Thyroid gland (tissue), 4 donors: ENCODE results near the gene GCK.

ENCODE experiments used
- CTCF ChIP-seq, 6 experiments: fragments of 200-600 bp in 3 of 6; fragments of 450-650 bp in 3 of 6; sonication (generic) in 3 of 6; IDR thresholded peaks; one replicate each; pipeline ENCODE4 v1.5.1; 2016 to 2019; ENCODE audit warnings: antibody characterized with exemption in 6 of 6, mild to moderate bottlenecking in 2 of 6, inconsistent platforms in 1 of 6, moderate library complexity in 1 of 6
- POLR2A ChIP-seq, 2 donors: fragments of 450-650 bp; IDR thresholded peaks; one replicate each; pipeline ENCODE4 v1.6.1; 2017; ENCODE audit warnings: antibody characterized with exemption in 2 of 2, mild to moderate bottlenecking in 2 of 2, moderate library complexity in 1 of 2

- TF ChIP-seq CTCF (IDR thresholded peaks at IDR 0.05) (no peak), POLR2A (IDR thresholded peaks at IDR 0.05) (no peak)
Measured at GRCh38 chr7:44149571-44150465, 39.4 kb downstream of the GCK start.
